GM21576 (cell line): ENCODE measurements around the gene EZR.
A peak's percentile ranks its signal among the peaks of the same experiment; 100 is the strongest.
"Not testable (repeated sequence)": the region's sequence is repeated elsewhere in the genome, so short reads cannot be mapped to it uniquely, and the experiment has no call there.

Experiments
- ATAC-seq: cut with Tn5 transposase; IDR thresholded peaks from one replicate; pipeline ENCODE4 v1.9.1; 2021; ENCODE audit warnings: mild to moderate bottlenecking, moderate library complexity; ENCODE audit not compliant: unreplicated experiment

The EZR gene

GRCh38 chr6:158799051-158799792 is 19.9 kb downstream of the EZR start:
- ATAC-seq: no peak

DNA sequence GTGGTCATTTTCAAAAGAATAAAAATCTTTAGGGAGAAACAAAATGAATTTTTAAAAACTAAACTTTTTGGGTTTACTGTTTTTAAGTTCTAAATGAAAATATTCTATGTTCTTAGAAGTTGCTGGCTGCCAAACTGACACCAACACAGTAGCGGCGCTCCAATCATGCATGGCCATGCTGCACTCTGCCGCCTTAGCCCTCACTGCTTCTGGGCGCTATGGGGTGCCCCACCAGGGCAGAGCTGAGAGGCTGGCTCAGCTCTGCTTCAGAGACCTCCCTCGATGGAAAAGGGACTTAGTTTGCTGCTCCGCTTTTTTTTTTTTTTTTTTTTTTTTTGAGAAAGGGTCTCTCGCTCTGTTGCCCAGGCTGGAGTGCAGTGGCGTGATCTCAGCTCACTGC is 20.9 kb downstream of the EZR start:
- ATAC-seq: no peak

GRCh38 chr6:158797331-158798310 is 21.5 kb downstream of the EZR start:
- ATAC-seq: no peak

DNA sequence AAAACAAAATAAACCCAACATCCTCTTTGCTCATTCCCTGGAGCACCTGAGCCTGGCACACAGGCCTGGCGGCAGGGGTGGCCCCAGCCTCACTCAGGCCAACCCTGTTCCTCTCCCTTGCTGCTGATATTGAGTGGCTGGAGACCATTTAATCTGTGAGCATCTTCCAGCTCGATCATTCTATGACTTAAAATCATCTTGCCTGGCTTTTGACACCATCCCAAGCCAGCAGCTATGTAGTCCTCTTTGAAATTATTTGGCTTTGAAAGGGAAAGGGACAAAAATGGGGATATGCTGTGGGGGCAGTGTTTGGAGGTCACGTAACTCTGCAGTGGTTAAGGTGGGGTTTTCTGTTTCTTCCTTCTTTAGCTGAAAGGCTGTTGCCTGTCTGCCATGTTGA is 22.8 kb downstream of the EZR start:
- ATAC-seq: no peak

- no peak for ATAC-seq
Observed at GRCh38 chr6:158795516-158795915, 23.7 kb downstream of the EZR start.

GRCh38 chr6:158793432-158793831 is 25.7 kb downstream of the EZR start:
- ATAC-seq: peak; percentile 58

GRCh38 chr6:158792505-158792904 is 26.7 kb downstream of the EZR start:
- ATAC-seq: not testable (repeated sequence)

DNA sequence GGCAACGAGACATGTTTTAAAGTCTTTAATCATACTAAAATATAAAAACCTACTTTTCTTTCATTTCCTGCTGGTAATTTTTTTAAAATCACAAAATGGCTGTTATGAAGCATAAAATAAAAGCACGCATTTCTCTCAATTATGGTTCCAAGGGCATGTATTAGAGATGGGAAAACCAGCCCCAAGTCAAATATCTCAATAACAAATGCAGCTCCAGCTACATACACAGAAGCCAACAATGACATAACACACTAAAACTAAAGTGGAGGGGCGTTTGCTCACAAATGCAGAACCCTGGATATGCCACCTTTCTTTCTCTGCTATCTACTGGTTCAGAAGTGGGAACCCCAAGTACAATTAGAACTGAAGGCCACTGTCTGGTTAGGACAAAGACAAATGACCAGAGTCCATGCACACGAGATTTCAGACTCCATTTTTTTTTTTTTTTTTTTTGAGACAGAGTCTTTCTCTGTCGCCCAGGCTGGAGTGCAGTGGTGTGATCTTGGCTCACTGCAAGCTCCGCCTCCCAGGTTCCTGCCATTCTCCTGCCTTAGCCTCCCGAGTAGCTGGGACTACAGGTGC is 27.8 kb downstream of the EZR start:
- ATAC-seq: no peak

GRCh38 chr6:158789115-158789917 is 29.9 kb downstream of the EZR start:
- ATAC-seq: peak; percentile 45

DNA sequence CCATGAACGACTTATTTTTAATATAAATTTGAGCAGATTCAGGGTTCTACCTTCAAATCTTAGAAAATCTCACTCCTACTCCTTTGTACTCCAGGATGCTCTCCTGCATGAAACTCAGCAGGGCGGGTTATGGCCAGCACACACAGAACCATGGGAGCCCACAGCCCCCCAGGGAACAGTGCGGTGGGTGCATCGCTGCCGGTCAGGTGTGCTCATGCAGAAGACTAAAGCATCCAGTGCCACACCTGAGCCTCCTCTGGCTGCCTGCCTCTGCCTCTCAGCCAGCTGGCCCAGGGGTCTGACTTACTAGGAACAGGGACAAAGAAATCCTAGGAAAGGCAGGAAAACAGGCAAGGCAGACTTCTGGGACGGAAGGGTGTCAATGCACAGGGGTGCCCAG is 31.8 kb downstream of the EZR start:
- ATAC-seq: no peak

DNA sequence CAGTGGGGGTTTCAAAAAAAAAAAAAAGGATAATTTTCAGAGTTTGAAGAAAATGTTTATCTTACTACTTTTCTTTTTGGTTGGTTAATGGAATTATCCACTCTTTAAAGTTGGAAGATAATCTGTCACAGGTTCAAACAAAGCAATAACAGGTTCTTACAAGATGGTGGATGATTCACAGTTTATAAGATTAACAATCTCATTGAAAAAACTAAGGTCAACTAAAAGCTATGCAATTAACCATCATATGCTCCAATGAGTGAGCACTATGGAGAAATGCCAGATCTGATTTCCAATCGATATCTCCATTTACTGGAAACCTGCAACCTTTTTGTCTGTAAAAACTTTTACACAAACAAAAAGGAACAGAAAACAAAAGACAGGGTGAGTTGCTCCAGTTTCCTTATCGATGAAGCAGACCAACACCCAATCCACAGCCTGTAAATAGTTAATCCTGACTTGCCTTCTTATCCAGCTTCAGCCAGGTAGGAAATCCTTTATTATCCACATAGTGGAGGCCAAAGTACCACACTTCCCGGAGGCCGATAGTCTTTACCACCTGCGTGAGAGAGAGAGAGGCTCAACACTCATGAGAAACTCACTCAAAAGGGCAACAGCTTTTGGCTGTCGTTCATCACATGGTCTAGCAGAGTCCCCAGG is 32.4 kb downstream of the EZR start:
- no peak for ATAC-seq

DNA sequence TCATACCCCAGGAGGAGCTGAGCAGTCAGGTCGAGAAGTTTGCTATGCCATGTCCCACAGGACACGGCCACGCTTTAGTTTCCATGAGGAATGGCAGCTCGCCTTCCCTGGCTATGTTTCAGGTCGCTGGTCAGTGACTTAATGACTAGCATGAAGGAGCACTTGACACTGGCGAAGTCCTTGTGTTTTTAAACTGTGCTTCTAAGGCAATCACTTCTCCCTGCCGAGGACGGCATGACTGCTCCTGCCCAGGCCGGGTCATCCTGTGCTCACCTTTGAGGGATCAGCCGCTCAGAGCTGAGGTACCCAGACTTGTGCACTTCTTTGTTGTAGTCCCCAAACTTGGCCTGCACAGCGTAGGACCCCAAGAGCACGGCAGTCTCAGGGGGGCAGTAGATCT is 34.1 kb downstream of the EZR start:
- no peak for ATAC-seq

DNA sequence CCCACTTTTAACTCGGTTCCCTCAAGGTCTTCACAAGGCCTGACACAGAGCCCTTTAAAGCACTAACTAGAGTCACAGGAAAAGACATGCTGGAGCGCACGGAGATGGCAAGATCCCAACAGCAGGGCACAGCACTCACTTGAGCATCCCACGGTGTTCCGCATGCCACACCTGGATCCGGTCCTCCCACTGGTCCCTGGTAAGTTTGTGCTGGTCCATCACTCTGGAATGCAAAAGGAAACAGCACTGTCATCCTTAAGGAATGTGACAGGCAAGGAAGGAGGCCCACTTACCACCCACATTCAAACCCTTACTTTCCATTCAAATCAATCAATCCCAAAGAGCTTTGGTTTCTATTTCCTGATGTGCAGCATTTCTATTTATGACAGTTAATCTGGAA is 34.7 kb downstream of the EZR start:
- ATAC-seq: no peak

- no peak for ATAC-seq
Observed at GRCh38 chr6:158783851-158784250, 35.3 kb downstream of the EZR start.

DNA sequence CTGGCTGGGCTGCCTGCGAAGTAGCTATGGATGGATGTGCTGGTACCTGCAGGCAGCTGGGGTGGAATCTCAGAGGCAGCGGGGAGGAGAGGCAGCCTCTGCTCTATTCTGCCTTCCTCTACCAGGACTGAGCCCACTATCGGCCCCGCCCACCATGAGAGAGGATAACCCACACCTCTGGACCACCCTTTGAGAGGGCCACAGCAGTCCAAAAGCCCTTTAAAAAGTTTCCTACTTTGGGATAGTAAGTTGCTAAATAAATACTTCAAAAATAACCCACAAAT is 36.1 kb downstream of the EZR start:
- ATAC-seq: no peak

GRCh38 chr6:158782432-158783166 is 36.6 kb downstream of the EZR start:
- no peak for ATAC-seq

DNA sequence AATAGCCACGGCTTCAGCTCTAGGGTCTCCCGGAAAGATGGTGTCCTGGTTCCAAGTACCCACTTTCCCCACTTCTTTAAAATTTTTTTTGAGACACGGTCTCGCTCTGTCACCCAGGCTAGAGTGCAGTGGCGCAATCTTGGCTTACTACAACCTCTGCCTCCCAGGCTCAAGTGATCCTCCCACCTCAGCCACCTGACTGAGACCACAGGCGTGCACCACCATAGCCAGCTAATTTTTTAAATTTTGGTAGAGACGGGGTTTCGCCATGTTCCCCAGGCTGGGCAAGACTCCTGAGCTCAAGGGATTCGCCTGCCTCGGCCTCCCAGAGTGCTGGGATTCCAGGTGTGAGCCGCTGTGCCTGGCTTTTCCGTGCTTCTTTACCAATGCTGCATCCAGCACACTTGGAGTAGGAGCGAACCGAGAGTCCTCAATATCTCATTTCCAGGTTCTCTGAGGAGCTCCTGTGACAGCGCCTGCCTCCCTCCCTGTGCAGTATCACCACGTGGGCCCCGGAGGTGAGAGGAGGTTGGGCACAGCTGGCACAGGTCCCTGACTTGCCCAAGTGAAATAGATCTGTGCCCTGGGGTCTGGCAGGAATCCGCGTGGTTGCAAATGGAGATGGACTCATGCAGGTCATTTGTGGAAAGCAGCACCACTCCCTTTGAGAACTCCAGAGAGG is 37.3 kb downstream of the EZR start:
- no peak for ATAC-seq

DNA sequence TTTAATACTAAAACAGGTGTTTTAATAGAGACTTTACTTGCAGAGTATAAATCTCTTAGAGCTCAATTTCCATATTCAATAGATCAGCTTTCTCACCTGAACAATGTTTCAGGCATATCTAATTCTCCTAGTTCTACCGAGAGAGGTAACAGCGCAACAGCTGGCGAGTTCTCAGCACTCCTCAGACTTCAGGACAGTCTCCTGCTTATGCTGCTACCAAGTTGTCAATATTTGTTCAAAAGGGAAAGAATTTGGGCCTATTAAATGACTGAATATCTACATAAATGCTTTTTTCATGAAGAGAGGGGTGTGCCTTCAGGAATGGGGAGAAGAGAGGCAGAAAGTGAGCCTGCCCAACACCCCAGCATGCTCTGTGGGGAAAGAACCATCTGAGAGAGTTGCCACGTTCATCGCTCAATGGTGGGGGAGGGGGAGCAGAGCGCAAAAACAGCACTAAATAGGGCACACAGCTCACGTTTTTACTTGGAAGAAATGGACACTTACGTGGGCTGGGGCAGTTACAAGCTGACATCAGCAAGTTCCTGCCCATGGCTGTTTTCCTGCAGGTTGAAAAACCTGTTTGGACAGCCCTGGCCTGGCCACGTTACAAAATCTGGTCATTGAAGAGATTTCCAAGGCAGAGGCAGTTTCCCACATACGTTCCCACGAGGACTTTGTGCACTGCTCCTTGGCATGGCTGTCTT is 38.0 kb downstream of the EZR start:
- no peak for ATAC-seq
